Globus pallidus (tissue), 1 donor: ENCODE results near the gene JPH4.

Experiments
- DNase-seq: peaks from one replicate; pipeline ENCODE4 v3.0.0-alpha.2; 2015; ENCODE audit warnings: low spot score

The JPH4 gene

GRCh38 chr14:23579739-23580138 is 1.1 kb upstream of the JPH4 start:
- DNase-seq = no peak

- no peak for DNase-seq
These were observed 681 bp upstream of the JPH4 start for GRCh38 chr14:23579311-23579630.

GRCh38 chr14:23577710-23578392 is 739 bp downstream of the JPH4 start:
- DNase-seq = no peak

GRCh38 chr14:23577004-23577681 is 1.4 kb downstream of the JPH4 start:
- no peak for DNase-seq

- DNase-seq = no peak
These were observed 5.1 kb downstream of the JPH4 start for GRCh38 chr14:23573384-23574015.

GRCh38 chr14:23572836-23573235 is 5.8 kb downstream of the JPH4 start:
- no peak for DNase-seq

GRCh38 chr14:23572524-23572828 is 6.1 kb downstream of the JPH4 start:
- DNase-seq = no peak

GRCh38 chr14:23571701-23572523 is 6.7 kb downstream of the JPH4 start:
- DNase-seq = no peak

GRCh38 chr14:23570806-23571483 is 7.6 kb downstream of the JPH4 start:
- DNase-seq = no peak

- DNase-seq = no peak
These were observed 9.0 kb downstream of the JPH4 start for GRCh38 chr14:23569443-23570151.

GRCh38 chr14:23568600-23569331 is 9.8 kb downstream of the JPH4 start:
- no peak for DNase-seq

GRCh38 chr14:23568021-23568599 is 10.5 kb downstream of the JPH4 start:
- no peak for DNase-seq

- peak; percentile 57 for DNase-seq
These were observed 11.2 kb downstream of the JPH4 start, which contains the start of gene AP1G2 for GRCh38 chr14:23567186-23568020. Gene AP1G2, minus strand, starts transcription at chr14:23567791. Its CDS starts 477 bp downstream, at chr14:23567314.

GRCh38 chr14:23566778-23567185 is 11.8 kb downstream of the JPH4 start:
- no peak for DNase-seq

GRCh38 chr14:23566112-23566777 is 12.3 kb downstream of the JPH4 start:
- no peak for DNase-seq

GRCh38 chr14:23565626-23566025 is 13.0 kb downstream of the JPH4 start:
- no peak for DNase-seq

GRCh38 chr14:23564876-23565275 is 13.7 kb downstream of the JPH4 start:
- DNase-seq = no peak

GRCh38 chr14:23564181-23564812 is 14.3 kb downstream of the JPH4 start:
- no peak for DNase-seq
